Muscle of back (tissue), 11 donors: ENCODE results near the gene PEX11B. TPM values are rescaled to one million over a fixed set of nuclear protein-coding genes. Genes with fewer than 3 reads are reported as not detected.

Source experiments
- DNase-seq, 3 donors: peaks; one replicate each; pipeline versions ENCODE4 v3.0.0 to v3.0.0-alpha.2; 2013
- polyA plus RNA-seq, 10 donors: library from polyadenylated mRNA; unstranded; fragments of 120-200 nt; gene quantifications; one replicate each; pipeline ENCODE4 v1.2.1, GENCODE V29; 2013; ENCODE audit not compliant: insufficient read length in 10 of 10

PEX11B gene
- polyA plus RNA-seq, 10 donors = 19.5 to 27.3 (median 23.9) TPM

- no peak for DNase-seq
Observed at GRCh38 chr1:145916745-145917144, 1.8 kb downstream of the PEX11B start.

- DNase-seq = no peak
Observed at GRCh38 chr1:145912128-145912641, 6.3 kb downstream of the PEX11B start.

GRCh38 chr1:145908653-145909052 lies 9.9 kb downstream of the PEX11B start:
- no peak for DNase-seq

- DNase-seq = peak in 1 of 3 donors; percentile 73
Observed at GRCh38 chr1:145906954-145907753, 11.4 kb downstream of the PEX11B start.

GRCh38 chr1:145901312-145902021 lies 17.1 kb downstream of the PEX11B start:
- no peak for DNase-seq

- no peak for DNase-seq
Observed at GRCh38 chr1:145898756-145899155, 19.8 kb downstream of the PEX11B start.

- no peak for DNase-seq
Observed at GRCh38 chr1:145897969-145898368, 20.5 kb downstream of the PEX11B start.

- no peak for DNase-seq
Observed at GRCh38 chr1:145895471-145895870, 23.0 kb downstream of the PEX11B start.

- DNase-seq = no peak
Observed at GRCh38 chr1:145893306-145894055, 25.0 kb downstream of the PEX11B start.

- no peak for DNase-seq
Observed at GRCh38 chr1:145892486-145893087, 25.9 kb downstream of the PEX11B start.

- DNase-seq = peak; percentile 95 to 98 (median 96)
Observed at GRCh38 chr1:145891587-145892485, 26.7 kb downstream of the PEX11B start.

- no peak for DNase-seq
Observed at GRCh38 chr1:145891143-145891542, 27.4 kb downstream of the PEX11B start.

GRCh38 chr1:145889722-145890121 lies 28.8 kb downstream of the PEX11B start:
- no peak for DNase-seq

- no peak for DNase-seq
Observed at GRCh38 chr1:145887631-145888030, 30.9 kb downstream of the PEX11B start.

- peak in 1 of 3 donors; percentile 34 for DNase-seq
Observed at GRCh38 chr1:145886816-145887215, 31.7 kb downstream of the PEX11B start.

- peak in 1 of 3 donors; percentile 27 for DNase-seq
Observed at GRCh38 chr1:145886390-145886789, 32.1 kb downstream of the PEX11B start.

- DNase-seq = peak; percentile 57 to 93 (median 75)
Observed at GRCh38 chr1:145885738-145886287, 32.7 kb downstream of the PEX11B start, which contains the start of gene ANKRD35. Gene ANKRD35, minus strand, starts transcription at chr1:145885866. Its CDS starts 108 bp downstream, at chr1:145885758.

GRCh38 chr1:145884675-145885074 lies 33.8 kb downstream of the PEX11B start:
- no peak for DNase-seq

GRCh38 chr1:145879775-145880174 lies 38.7 kb downstream of the PEX11B start:
- no peak for DNase-seq

- no peak for DNase-seq
Observed at GRCh38 chr1:145878724-145879123, 39.8 kb downstream of the PEX11B start.
